Stomach smooth muscle (tissue), 2 donors: ENCODE results near the gene UGT1A9.

ENCODE experiments used
- H3K27ac ChIP-seq: one replicate; pipeline ENCODE4 v1.7.0; 2013; ENCODE audit warnings: mild to moderate bottlenecking, low read length, inconsistent platforms
- H3K27me3 ChIP-seq, 2 donors: one replicate each; pipeline ENCODE4 v1.7.0; 2013; ENCODE audit warnings: low read length in 2 of 2; ENCODE audit not compliant: insufficient read depth in 2 of 2, control insufficient read depth in 1 of 2
- H3K36me3 ChIP-seq, 2 donors: one replicate each; pipeline ENCODE4 v1.7.0; 2013; ENCODE audit warnings: low read length in 2 of 2; ENCODE audit not compliant: control insufficient read depth in 2 of 2, insufficient read depth in 2 of 2
- H3K4me1 ChIP-seq: one replicate; pipeline ENCODE4 v1.7.0; 2013; ENCODE audit warnings: low read length; ENCODE audit not compliant: control insufficient read depth, insufficient read depth
- H3K4me3 ChIP-seq, 2 donors: one replicate each; pipeline ENCODE4 v1.7.0; 2013; ENCODE audit warnings: low read length in 2 of 2
- H3K9ac ChIP-seq, 2 donors: one replicate each; pipeline ENCODE4 v1.7.0; 2013; ENCODE audit warnings: low read length in 2 of 2, mild to moderate bottlenecking in 1 of 2
- H3K9me3 ChIP-seq, 2 donors: one replicate each; pipeline ENCODE4 v1.7.0; 2013; ENCODE audit warnings: low read length in 2 of 2; ENCODE audit not compliant: control insufficient read depth in 2 of 2
- donor health status: healthy.
- donor health status: Pancreatic carcinoma.

Gene UGT1A9

DNA sequence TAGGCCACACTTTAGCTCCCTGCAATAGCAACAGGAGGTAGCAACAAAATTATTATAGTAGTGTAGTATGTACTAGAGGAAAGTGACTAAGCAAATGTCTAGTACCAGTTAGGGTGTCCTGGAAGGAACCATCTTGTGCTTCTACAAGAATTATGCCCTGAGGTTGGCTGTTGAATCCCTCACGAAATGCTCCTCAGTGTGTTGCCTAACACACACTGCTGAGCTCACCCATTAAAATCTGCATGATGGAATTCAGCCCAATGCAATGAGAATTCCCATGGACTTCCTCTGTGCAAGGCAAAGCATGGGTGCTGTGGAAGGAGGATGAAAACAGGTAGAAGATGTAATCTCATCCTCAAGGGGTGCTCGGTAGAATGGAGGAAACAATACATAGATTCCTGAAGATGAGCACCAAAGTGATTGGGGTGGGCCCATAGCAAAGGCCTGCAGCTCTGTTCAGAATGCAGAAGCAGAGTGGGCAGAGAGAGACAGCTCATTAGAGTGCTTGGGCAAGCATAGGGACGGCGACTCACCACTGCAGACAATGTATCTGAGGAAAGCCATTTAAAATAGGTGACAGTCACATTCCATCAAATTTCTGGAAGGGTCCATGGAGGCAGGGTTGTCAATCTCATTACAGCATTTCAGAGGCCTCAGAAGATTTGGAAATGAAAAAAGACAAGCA is 8.8 kb downstream of the UGT1A9 start:
- Histone ChIP-seq H3K9ac (no peak overlapping the region), H3K4me1 (no peaks in the 10 kb centered on the region), H3K9me3 (no peaks in the 10 kb centered on the region), H3K27me3 (peaks cover 0 to 2% of the 10 kb centered on the region in 2 donors), H3K4me3 (no peak overlapping the region), H3K36me3 (no peaks in the 10 kb centered on the region), H3K27ac (no peak overlapping the region)

DNA sequence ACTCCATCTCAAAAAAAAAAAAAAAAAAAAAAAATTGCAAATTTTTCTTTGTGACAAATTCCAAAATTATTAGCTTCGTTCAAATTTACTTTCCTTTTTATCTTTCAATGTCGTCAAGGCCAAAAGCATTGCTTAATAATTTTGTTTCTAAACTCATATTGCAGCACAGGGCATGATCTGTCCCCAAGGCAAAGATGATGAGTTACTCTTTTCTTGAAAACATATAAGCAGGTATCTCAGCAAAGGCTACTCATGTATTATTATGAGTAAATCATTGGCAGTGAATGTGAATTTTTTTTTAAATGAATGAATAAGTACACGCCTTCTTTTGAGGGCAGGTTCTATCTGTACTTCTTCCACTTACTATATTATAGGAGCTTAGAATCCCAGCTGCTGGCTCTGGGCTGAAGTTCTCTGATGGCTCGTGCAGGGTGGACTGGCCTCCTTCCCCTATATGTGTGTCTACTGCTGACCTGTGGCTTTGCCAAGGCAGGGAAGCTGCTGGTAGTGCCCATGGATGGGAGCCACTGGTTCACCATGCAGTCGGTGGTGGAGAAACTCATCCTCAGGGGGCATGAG is 9.9 kb downstream of the UGT1A9 start, which contains the start of gene UGT1A7:
Gene UGT1A7, plus strand, starts transcription at position 381 of the 579 bp plus-strand sequence. Its CDS starts 37 bp downstream, at position 418.
- no peak within 1 kb of the TSS for H3K4me3 ChIP-seq
- no peak within 1 kb of the TSS for H3K9ac ChIP-seq
- H3K27ac ChIP-seq = no peak within 1 kb of the TSS
- H3K9me3 ChIP-seq = no peaks in the 10 kb centered on the region
- H3K27me3 ChIP-seq = peaks cover 0 to 2% of the 10 kb centered on the region in 2 donors
- H3K36me3 ChIP-seq = no peaks in the 10 kb centered on the region
- H3K4me1 ChIP-seq = no peaks in the 10 kb centered on the region

DNA sequence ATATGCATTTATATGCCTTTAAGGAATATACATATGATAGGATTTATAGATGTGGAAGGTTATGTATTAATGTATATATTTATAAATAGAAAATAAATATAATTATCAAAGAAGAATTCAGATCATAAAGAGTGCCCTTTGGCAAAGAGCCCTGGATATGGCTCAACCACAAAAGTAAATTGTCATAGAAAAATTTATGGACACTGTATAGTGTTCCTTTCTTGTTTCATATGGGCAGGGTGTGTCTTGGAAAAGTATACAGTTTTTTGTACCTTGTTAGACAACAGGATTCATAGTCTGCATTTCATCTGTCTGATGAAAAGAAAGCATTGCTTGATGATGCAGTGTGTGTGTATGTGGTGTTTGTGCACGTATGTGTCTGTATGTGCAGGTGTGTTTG is 12.9 kb downstream of the UGT1A9 start:
- H3K36me3 ChIP-seq = no peaks in the 10 kb centered on the region
- no peak overlapping the region for H3K9ac ChIP-seq
- no peaks in the 10 kb centered on the region for H3K9me3 ChIP-seq
- no peak overlapping the region for H3K4me3 ChIP-seq
- no peaks in the 10 kb centered on the region for H3K4me1 ChIP-seq
- H3K27ac ChIP-seq = no peak overlapping the region
- H3K27me3 ChIP-seq = peaks cover 0 to 2% of the 10 kb centered on the region in 2 donors

DNA sequence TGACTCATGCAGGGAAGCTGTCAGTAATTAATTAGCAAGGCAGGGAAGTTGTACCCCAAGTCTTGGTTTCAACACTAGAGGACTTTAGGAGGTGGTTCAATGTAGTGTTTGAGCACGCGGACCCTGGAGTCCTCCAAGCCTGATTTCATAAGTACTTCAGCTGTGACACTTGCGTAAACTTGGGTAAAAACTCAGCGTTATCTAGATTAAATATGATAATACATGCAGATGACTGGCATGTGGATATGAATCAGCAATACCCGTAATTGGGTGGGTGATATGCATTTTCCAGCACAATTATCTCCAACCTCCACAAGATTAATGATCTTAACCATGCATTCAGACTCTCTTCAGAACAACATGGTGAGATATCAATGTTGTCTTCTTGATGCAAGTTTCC is 15.2 kb downstream of the UGT1A9 start:
- H3K9me3 ChIP-seq = no peaks in the 10 kb centered on the region
- no peak overlapping the region for H3K9ac ChIP-seq
- no peak overlapping the region for H3K27ac ChIP-seq
- no peaks in the 10 kb centered on the region for H3K27me3 ChIP-seq
- H3K4me3 ChIP-seq = no peak overlapping the region
- no peaks in the 10 kb centered on the region for H3K4me1 ChIP-seq
- H3K36me3 ChIP-seq = no peaks in the 10 kb centered on the region

DNA sequence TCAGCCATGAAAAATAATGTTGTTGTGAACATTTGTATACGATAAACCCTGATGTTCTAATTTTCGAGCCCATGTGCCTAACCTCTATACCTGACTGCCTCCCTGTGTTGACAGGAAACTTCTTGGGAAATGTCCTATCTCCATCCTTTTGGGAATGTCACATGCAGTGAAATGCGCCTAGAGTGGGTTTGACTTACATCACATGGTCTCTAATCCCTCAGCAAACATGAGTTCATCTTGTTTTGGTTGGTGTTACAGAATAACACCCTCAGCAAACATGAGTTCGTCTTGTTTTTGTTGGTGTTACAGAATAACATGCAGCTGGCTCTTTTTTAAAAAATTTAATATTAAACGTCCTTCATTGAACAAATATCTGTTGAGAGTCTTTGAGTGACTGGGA is 16.6 kb downstream of the UGT1A9 start:
- Histone ChIP-seq H3K4me1 (no peaks in the 10 kb centered on the region), H3K9ac (no peak overlapping the region), H3K9me3 (no peaks in the 10 kb centered on the region), H3K36me3 (no peaks in the 10 kb centered on the region), H3K27ac (no peak overlapping the region), H3K27me3 (peaks cover 0 to under 1% of the 10 kb centered on the region in 2 donors), H3K4me3 (no peak overlapping the region)

DNA sequence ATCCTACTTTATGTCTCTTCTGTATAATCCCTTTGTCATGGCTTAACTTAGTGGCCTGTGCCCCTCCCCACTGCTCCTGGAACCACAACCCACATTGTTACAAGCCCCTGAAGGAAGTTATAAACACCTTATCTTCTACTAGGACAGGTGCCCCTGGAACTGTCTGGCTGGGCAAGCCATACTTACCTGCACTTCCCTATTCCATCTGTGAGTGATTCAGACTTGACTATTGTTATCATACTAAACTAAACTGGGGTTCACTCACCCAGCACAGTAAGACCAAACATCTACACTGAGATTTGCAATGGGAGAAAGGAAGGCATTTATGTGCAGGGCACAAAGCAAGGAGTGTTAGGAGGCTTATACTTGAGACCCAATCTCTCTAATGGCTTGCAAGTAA is 17.3 kb downstream of the UGT1A9 start:
- no peaks in the 10 kb centered on the region for H3K4me1 ChIP-seq
- H3K9me3 ChIP-seq = no peaks in the 10 kb centered on the region
- no peaks in the 10 kb centered on the region for H3K36me3 ChIP-seq
- peaks cover 0 to 2% of the 10 kb centered on the region in 2 donors for H3K27me3 ChIP-seq
- H3K9ac ChIP-seq = no peak overlapping the region
- H3K4me3 ChIP-seq = no peak overlapping the region
- no peak overlapping the region for H3K27ac ChIP-seq

DNA sequence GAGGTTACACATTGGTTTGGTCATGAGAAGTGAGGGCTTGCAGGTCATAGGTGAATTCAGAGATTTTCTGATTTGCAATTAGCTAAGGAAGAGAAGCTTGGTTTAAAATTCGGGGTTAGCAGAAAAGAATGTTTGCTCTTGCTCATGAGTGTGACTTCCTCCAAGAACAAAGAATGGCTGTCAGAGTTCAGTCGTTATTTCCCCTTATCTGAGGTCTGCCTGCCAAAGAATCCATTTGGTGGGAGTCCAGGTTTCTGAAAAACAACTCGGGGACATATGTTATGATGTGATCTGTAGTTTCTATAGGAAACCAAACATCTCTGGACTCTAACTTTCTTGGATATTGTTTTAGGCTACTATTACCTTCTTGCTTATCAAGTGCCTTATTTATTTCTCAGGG is 17.8 kb downstream of the UGT1A9 start:
- H3K36me3 ChIP-seq = no peaks in the 10 kb centered on the region
- H3K4me3 ChIP-seq = no peak overlapping the region
- no peak overlapping the region for H3K9ac ChIP-seq
- H3K9me3 ChIP-seq = no peaks in the 10 kb centered on the region
- peaks cover 0 to 2% of the 10 kb centered on the region in 2 donors for H3K27me3 ChIP-seq
- no peak overlapping the region for H3K27ac ChIP-seq
- no peaks in the 10 kb centered on the region for H3K4me1 ChIP-seq

DNA sequence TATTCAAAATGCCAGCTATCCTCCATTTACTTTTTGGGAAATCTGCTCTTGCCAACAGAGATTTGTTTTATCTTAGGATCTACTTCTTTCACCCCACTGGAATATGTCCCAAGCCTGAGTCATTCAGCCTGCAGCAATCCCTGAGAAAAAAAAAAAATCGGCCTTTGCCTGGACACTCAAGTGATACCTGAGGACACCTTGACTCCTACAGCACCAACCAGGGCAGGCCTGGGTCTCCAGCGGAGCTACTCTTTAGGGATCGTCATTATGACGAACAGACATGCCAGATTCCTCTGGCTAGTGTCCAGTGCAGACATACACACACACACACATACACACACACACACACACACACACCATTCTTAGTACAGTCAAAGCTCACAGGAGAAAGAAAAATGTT is 18.7 kb downstream of the UGT1A9 start:
- Histone ChIP-seq H3K27me3 (peaks cover 0 to 2% of the 10 kb centered on the region in 2 donors), H3K9me3 (no peaks in the 10 kb centered on the region), H3K36me3 (no peaks in the 10 kb centered on the region), H3K9ac (no peak overlapping the region), H3K4me1 (no peaks in the 10 kb centered on the region), H3K4me3 (no peak overlapping the region), H3K27ac (no peak overlapping the region)

DNA sequence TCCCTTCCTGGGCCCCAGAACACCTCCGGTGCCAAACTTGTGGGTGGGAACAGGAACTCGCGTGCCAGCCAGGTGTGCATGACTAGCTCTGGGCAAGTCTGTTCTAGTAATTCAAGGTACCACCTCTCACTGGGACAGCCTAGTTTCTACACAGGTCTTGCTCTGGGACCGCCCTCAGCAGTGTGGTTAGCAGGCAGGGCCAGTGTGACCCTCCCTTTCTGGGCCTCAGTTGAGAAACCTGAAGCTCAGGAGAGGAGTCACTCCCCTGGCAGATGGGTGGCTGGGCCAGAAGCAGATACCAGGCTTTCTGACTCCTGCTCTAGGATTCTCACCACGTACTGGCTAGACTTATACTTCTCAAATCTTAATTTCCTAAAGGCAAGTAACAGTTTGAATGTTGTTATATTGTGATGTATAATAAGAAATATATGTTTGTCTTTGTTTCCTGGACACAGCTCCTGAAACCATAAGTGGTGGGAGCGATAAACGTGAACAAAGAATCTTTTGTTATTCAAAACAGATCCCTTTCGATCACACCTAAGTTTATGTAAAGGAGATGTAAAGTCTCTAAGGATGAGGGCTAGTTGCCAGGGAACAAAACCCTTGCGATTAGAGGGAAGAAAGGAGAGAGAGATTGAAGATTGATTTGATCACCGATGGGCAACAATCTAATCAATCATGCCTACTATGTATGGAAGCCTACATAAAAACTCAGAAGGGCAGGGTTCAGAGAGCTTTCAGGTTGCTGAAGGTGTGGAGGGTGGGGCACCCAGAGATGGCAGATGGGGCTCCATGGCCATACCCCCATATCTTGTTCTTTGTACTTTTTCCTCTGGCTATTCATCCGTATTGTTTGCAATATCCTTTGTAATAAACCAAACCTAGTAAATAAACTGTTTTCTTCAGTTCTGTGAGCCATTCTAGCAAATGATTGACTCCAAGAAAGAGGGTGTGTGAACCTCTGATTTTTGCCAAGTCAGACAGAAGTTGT is 20.0 kb downstream of the UGT1A9 start:
- Histone ChIP-seq H3K27me3 (peaks cover 0 to 2% of the 10 kb centered on the region in 2 donors), H3K9me3 (no peaks in the 10 kb centered on the region), H3K4me1 (no peaks in the 10 kb centered on the region), H3K36me3 (no peaks in the 10 kb centered on the region), H3K27ac (no peak overlapping the region), H3K9ac (no peak overlapping the region), H3K4me3 (no peak overlapping the region)

DNA sequence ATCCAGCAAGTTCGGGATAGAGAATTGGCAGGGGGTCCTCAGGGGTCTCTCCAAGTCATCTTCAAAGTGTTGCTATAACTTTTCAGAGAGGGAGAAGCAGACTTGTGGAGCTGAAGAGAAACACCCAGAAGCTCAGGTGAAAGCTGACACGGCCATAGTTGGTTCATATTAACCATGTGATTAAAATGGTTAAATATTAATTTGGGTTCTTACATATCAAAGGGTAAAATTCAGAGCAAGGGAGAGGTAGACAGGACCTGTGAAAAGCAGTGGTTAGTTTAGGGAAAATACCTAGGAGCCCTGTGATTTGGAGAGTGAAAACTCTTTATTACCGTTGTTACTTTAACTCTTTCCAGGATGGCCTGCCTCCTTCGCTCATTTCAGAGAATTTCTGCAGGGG is 20.9 kb downstream of the UGT1A9 start, which contains the start of gene UGT1A6:
Gene UGT1A6, plus strand, starts transcription at position 243 of the 400 bp plus-strand sequence. Its CDS starts 115 bp downstream, at position 358.
- Histone ChIP-seq H3K9ac (no peak within 1 kb of the TSS), H3K4me1 (no peaks in the 10 kb centered on the region), H3K4me3 (no peak within 1 kb of the TSS), H3K27me3 (peaks cover 0 to 2% of the 10 kb centered on the region in 2 donors), H3K36me3 (no peaks in the 10 kb centered on the region), H3K9me3 (no peaks in the 10 kb centered on the region), H3K27ac (no peak within 1 kb of the TSS)
